HL-60 (cell line): ENCODE data around the gene EIPR1.

Experiments
- GABPA ChIP-seq: IDR thresholded peaks from 2 replicates; pipeline ENCODE4 v1.6.1; 2012; ENCODE audit warnings: low read depth
- POLR2AphosphoS5 ChIP-seq: IDR thresholded peaks from 2 replicates; pipeline ENCODE4 v1.6.1; 2012; ENCODE audit warnings: low read depth
- TF ChIP-seq, protein P1 (sequence below): IDR thresholded peaks from one replicate; pipeline ENCODE4 v1.5.1; 2011; ENCODE audit warnings: low read length, control low read depth, inconsistent platforms; ENCODE audit not compliant: insufficient read depth
- TF ChIP-seq, protein P2 (sequence below): IDR thresholded peaks from 2 replicates; pipeline ENCODE4 v1.6.1; 2012; ENCODE audit warnings: low read depth; ENCODE audit not compliant: insufficient replicate concordance

GRCh38 chr2:3154146-3154545 is 223.5 kb downstream of the EIPR1 start:
- TF ChIP-seq, protein P1, sequence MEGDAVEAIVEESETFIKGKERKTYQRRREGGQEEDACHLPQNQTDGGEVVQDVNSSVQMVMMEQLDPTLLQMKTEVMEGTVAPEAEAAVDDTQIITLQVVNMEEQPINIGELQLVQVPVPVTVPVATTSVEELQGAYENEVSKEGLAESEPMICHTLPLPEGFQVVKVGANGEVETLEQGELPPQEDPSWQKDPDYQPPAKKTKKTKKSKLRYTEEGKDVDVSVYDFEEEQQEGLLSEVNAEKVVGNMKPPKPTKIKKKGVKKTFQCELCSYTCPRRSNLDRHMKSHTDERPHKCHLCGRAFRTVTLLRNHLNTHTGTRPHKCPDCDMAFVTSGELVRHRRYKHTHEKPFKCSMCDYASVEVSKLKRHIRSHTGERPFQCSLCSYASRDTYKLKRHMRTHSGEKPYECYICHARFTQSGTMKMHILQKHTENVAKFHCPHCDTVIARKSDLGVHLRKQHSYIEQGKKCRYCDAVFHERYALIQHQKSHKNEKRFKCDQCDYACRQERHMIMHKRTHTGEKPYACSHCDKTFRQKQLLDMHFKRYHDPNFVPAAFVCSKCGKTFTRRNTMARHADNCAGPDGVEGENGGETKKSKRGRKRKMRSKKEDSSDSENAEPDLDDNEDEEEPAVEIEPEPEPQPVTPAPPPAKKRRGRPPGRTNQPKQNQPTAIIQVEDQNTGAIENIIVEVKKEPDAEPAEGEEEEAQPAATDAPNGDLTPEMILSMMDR = no peak
- TF ChIP-seq POLR2AphosphoS5 (no peak), GABPA (no peak)
- TF ChIP-seq, protein P2, sequence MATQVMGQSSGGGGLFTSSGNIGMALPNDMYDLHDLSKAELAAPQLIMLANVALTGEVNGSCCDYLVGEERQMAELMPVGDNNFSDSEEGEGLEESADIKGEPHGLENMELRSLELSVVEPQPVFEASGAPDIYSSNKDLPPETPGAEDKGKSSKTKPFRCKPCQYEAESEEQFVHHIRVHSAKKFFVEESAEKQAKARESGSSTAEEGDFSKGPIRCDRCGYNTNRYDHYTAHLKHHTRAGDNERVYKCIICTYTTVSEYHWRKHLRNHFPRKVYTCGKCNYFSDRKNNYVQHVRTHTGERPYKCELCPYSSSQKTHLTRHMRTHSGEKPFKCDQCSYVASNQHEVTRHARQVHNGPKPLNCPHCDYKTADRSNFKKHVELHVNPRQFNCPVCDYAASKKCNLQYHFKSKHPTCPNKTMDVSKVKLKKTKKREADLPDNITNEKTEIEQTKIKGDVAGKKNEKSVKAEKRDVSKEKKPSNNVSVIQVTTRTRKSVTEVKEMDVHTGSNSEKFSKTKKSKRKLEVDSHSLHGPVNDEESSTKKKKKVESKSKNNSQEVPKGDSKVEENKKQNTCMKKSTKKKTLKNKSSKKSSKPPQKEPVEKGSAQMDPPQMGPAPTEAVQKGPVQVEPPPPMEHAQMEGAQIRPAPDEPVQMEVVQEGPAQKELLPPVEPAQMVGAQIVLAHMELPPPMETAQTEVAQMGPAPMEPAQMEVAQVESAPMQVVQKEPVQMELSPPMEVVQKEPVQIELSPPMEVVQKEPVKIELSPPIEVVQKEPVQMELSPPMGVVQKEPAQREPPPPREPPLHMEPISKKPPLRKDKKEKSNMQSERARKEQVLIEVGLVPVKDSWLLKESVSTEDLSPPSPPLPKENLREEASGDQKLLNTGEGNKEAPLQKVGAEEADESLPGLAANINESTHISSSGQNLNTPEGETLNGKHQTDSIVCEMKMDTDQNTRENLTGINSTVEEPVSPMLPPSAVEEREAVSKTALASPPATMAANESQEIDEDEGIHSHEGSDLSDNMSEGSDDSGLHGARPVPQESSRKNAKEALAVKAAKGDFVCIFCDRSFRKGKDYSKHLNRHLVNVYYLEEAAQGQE = no peak
